SH-SY5Y (cell line): ENCODE results near the gene TOR1A.

Source experiments
- GATA2 ChIP-seq: IDR thresholded peaks from 2 replicates; pipeline ENCODE4 v1.6.1; 2011; ENCODE audit warnings: mild to moderate bottlenecking, low read depth, low read length
- GATA3 ChIP-seq: IDR thresholded peaks from 2 replicates; pipeline ENCODE4 v1.6.1; 2011; ENCODE audit warnings: low read depth, mild to moderate bottlenecking, low read length, moderate library complexity

GRCh38 chr9:129835860-129836223, 11.9 kb upstream of the TOR1A start:
- TF ChIP-seq GATA3 = no peak
- no peak for TF ChIP-seq GATA2
